Measurements from ENCODE around the gene PC. TPM values are rescaled to one million over a fixed set of nuclear protein-coding genes. Genes with fewer than 3 reads are reported as not detected.
A peak's percentile ranks its signal among the peaks of the same experiment; 100 is the strongest.

The PC gene
- total RNA-seq, 1 experiment from 2014 or later: 37.1 TPM

- DNase-seq (ENCODE audit: low read depth): peak; percentile 93
Observed at GRCh38 chr11:66855574-66856495, 102.3 kb downstream of the PC start.

- DNase-seq (ENCODE audit: low read depth): no peak
Observed at GRCh38 chr11:66854729-66855211, 103.4 kb downstream of the PC start.

- no peak for DNase-seq (ENCODE audit: low read depth)
Observed at GRCh38 chr11:66854231-66854661, 103.9 kb downstream of the PC start.

GRCh38 chr11:66853242-66854229 lies 104.6 kb downstream of the PC start:
- no peak for DNase-seq (ENCODE audit: low read depth)

- no peak for DNase-seq (ENCODE audit: low read depth)
Observed at GRCh38 chr11:66852466-66853241, 105.5 kb downstream of the PC start.

GRCh38 chr11:66851698-66852465 lies 106.3 kb downstream of the PC start:
- no peak for DNase-seq (ENCODE audit: low read depth)

- DNase-seq (ENCODE audit: low read depth): no peak
Observed at GRCh38 chr11:66851239-66851596, 107.0 kb downstream of the PC start.

GRCh38 chr11:66850588-66851238 lies 107.5 kb downstream of the PC start:
- no peak for DNase-seq (ENCODE audit: low read depth)

- DNase-seq (ENCODE audit: low read depth): no peak
Observed at GRCh38 chr11:66850235-66850587, 108.0 kb downstream of the PC start.

- no peak for DNase-seq (ENCODE audit: low read depth)
Observed at GRCh38 chr11:66849501-66850234, 108.5 kb downstream of the PC start.

GRCh38 chr11:66848671-66849500 lies 109.3 kb downstream of the PC start:
- DNase-seq (ENCODE audit: low read depth): no peak

- DNase-seq (ENCODE audit: low read depth): no peak
Observed at GRCh38 chr11:66847461-66848232, 110.5 kb downstream of the PC start.

GRCh38 chr11:66846671-66847091 lies 111.5 kb downstream of the PC start:
- peak; percentile 62 for DNase-seq (ENCODE audit: low read depth)

GRCh38 chr11:66845876-66846212 lies 112.3 kb downstream of the PC start:
- DNase-seq (ENCODE audit: low read depth): no peak

GRCh38 chr11:66845143-66845875 lies 112.9 kb downstream of the PC start:
- no peak for DNase-seq (ENCODE audit: low read depth)

- DNase-seq (ENCODE audit: low read depth): no peak
Observed at GRCh38 chr11:66844496-66845142, 113.6 kb downstream of the PC start.
